Measurements from ENCODE around the gene ZNF574. TPM values are rescaled to one million over a fixed set of nuclear protein-coding genes. Genes with fewer than 3 reads are reported as not detected.
A peak's percentile ranks its signal among the peaks of the same experiment; 100 is the strongest.

ZNF574 gene
- total RNA-seq, 1 experiment from 2014 or later: 27.5 TPM

DNA sequence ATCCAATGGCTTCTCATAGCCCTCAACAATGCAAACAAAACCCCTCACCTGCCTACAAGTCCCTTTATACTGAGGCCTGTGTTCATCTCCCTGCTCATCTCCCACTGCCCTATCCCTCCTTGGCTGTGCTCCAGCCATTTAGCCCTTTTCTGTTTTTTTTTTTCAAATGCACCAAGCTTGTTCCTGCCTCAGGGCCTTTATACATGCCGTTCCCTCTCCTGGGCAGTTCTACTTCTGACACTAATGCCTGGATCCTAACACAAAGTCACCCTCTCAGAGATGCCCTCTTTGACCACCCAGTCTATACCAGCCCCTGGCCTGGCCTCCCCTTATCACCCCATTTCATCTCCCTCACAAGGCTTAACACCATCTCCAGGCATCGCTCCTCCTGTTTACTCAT is 26.9 kb downstream of the ZNF574 start:
- TF ChIP-seq EZH2 (IDR thresholded peaks at IDR 0.05; ENCODE audit: borderline replicate concordance, low read depth, low read length, poor library complexity, severe bottlenecking): no peak
- TF ChIP-seq, protein P1, sequence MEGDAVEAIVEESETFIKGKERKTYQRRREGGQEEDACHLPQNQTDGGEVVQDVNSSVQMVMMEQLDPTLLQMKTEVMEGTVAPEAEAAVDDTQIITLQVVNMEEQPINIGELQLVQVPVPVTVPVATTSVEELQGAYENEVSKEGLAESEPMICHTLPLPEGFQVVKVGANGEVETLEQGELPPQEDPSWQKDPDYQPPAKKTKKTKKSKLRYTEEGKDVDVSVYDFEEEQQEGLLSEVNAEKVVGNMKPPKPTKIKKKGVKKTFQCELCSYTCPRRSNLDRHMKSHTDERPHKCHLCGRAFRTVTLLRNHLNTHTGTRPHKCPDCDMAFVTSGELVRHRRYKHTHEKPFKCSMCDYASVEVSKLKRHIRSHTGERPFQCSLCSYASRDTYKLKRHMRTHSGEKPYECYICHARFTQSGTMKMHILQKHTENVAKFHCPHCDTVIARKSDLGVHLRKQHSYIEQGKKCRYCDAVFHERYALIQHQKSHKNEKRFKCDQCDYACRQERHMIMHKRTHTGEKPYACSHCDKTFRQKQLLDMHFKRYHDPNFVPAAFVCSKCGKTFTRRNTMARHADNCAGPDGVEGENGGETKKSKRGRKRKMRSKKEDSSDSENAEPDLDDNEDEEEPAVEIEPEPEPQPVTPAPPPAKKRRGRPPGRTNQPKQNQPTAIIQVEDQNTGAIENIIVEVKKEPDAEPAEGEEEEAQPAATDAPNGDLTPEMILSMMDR (conservative IDR thresholded peaks at IDR 0.05; ENCODE audit: low read depth, low read length): no peak
- no peak for DNase-seq (ENCODE audit: low spot score)

DNA sequence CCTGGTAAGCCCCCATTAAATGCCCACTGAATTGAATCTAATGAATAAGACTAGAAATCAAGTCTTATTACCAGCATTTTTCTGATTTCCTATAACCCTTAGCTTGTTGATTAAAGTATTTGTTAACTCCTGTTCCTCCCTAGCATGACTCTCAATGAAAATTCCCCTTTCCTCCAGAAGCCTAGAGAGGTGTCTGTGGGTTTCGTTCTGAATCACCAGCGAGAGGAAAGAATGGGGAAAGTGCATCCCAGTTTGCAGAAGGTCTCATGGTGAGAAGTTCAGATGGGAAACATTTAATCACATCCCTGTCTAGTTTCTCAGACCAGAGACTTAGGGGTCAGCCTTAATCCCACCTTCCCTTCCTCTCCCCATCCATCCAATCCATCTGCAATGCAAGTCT is 29.4 kb downstream of the ZNF574 start:
- no peaks in the 10 kb centered on the region for H3K27me3 ChIP-seq (replicated peaks; ENCODE audit: insufficient read depth, low read depth, low read length, poor library complexity)
- H3K36me3 ChIP-seq (ENCODE audit: insufficient read depth, low read length, poor library complexity, severe bottlenecking): no peaks in the 10 kb centered on the region
- DNase-seq (ENCODE audit: low spot score): no peak
- POLR2A ChIA-PET (ENCODE audit: low non-redundant PET): no interaction called here
- no TSS peak for BruUV-seq (replicated peaks)
- CTCF ChIA-PET: no interaction called here
- no peaks in the 10 kb centered on the region for H3K9me3 ChIP-seq (ENCODE audit: low read depth, low read length, poor library complexity, severe bottlenecking)
- TF ChIP-seq EZH2 (IDR thresholded peaks at IDR 0.05; ENCODE audit: borderline replicate concordance, low read depth, low read length, poor library complexity, severe bottlenecking): no peak
- TF ChIP-seq, protein P1 (conservative IDR thresholded peaks at IDR 0.05; ENCODE audit: low read depth, low read length): no peak
- H3K4me1 ChIP-seq (ENCODE audit: insufficient read depth, low read length, poor library complexity, severe bottlenecking): no peaks in the 10 kb centered on the region
- no peak overlapping the region for H3K27ac ChIP-seq (ENCODE audit: low read depth, low read length, poor library complexity, severe bottlenecking)
- intact Hi-C loops (cut with micrococcal nuclease; ENCODE audit: unreplicated experiment): loop anchor here (5.0 kb wide), 3 partner anchors 222 to 332 kb away; partner anchors contain the start of gene MEGF8
- H3K4me3 ChIP-seq (ENCODE audit: low read depth, low read length, poor library complexity, severe bottlenecking): no peak overlapping the region

More for the DNA sequence above, 26.9 kb downstream of the ZNF574 start:
- intact Hi-C loops (cut with micrococcal nuclease; ENCODE audit: unreplicated experiment): no loop called here
- H3K9me3 ChIP-seq (ENCODE audit: low read depth, low read length, poor library complexity, severe bottlenecking): no peaks in the 10 kb centered on the region
- H3K4me3 ChIP-seq (ENCODE audit: low read depth, low read length, poor library complexity, severe bottlenecking): no peak overlapping the region
- no peaks in the 10 kb centered on the region for H3K36me3 ChIP-seq (ENCODE audit: insufficient read depth, low read length, poor library complexity, severe bottlenecking)
- POLR2A ChIA-PET (ENCODE audit: low non-redundant PET): no interaction called here
- H3K27me3 ChIP-seq (replicated peaks; ENCODE audit: insufficient read depth, low read depth, low read length, poor library complexity): no peaks in the 10 kb centered on the region
- no TSS peak for BruUV-seq (replicated peaks)
- CTCF ChIA-PET: no interaction called here
- H3K27ac ChIP-seq (ENCODE audit: low read depth, low read length, poor library complexity, severe bottlenecking): no peak overlapping the region
- H3K4me1 ChIP-seq (ENCODE audit: insufficient read depth, low read length, poor library complexity, severe bottlenecking): no peaks in the 10 kb centered on the region

DNA sequence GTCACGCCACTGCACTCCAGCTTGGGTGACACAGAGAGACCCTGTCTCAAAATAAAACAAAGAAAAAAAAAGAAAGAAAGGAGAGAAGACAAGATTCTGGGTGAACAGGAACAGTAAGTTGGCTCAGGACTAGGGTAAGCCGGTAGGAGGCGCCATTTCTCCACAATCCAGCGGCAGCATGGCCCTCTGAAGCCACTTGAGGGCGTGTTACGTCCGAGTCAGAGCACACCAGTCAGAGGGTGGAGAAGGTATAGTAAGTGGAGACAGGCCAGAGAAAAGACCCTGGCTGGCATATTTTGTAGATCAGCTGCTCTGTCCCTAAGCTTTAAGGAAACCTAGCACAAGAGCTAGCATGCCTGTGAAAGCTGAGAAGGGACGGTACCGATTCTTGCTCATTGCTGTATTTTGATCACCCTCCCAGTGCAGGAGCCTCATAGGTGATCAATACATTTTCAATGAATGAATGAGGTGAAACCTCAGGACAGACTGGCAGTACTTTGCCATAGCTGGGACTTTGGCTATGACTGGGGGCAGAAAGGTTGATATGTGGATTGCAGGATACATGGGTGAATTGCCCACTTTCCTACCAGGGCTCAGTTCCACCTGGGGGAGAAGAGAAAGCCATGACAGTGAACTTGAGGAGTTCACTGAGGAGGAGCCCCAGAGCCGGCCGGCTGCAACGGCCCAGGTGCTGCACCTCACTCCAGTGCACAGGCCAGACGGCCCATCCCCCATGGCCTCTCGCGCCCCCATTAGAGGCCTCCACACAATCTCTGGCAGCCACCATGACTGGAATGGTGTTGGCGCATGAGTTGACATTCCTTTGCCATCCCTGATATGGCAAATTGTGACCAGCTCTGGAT is 32.8 kb downstream of the ZNF574 start:
- H3K27me3 ChIP-seq (replicated peaks; ENCODE audit: insufficient read depth, low read depth, low read length, poor library complexity): no peaks in the 10 kb centered on the region
- BruUV-seq (replicated peaks): no TSS peak
- peak; percentile 88 for DNase-seq (ENCODE audit: low spot score)
- H3K27ac ChIP-seq (ENCODE audit: low read depth, low read length, poor library complexity, severe bottlenecking): no peak overlapping the region
- ChIA-PET POLR2A (ENCODE audit: low non-redundant PET) (no interaction called here), CTCF (interaction anchor here (0.9 to 1.5 kb wide), 3 partner anchors 76 to 171 kb away, joined by 3 to 7 read pairs (median 4); no protein-coding TSS in a partner anchor)
- TF ChIP-seq, protein P1 (conservative IDR thresholded peaks at IDR 0.05; ENCODE audit: low read depth, low read length): peak; percentile 100
- no peak for TF ChIP-seq EZH2 (IDR thresholded peaks at IDR 0.05; ENCODE audit: borderline replicate concordance, low read depth, low read length, poor library complexity, severe bottlenecking)
- peaks cover 4% of the 10 kb centered on the region for H3K4me1 ChIP-seq (ENCODE audit: insufficient read depth, low read length, poor library complexity, severe bottlenecking)
- H3K4me3 ChIP-seq (ENCODE audit: low read depth, low read length, poor library complexity, severe bottlenecking): no peak overlapping the region
- H3K9me3 ChIP-seq (ENCODE audit: low read depth, low read length, poor library complexity, severe bottlenecking): no peaks in the 10 kb centered on the region
- intact Hi-C loops (cut with micrococcal nuclease; ENCODE audit: unreplicated experiment): loop anchor here (1.0 to 5.0 kb wide), 4 partner anchors 76 to 329 kb away; partner anchors contain the start of gene MEGF8
- no peaks in the 10 kb centered on the region for H3K36me3 ChIP-seq (ENCODE audit: insufficient read depth, low read length, poor library complexity, severe bottlenecking)
